Body of pancreas (tissue), 4 donors: Measurements from ENCODE around the gene WDPCP.

Source experiments
- CTCF ChIP-seq, 7 experiments: fragments of 450-650 bp in 4 of 7; fragments of 200-600 bp in 3 of 7; sonication (generic) in 3 of 7; IDR thresholded peaks; one replicate each; pipeline ENCODE4 v1.5.1; 2016 to 2019; ENCODE audit warnings: antibody characterized with exemption in 7 of 7
- POLR2A ChIP-seq, 3 donors: fragments of 450-650 bp; IDR thresholded peaks; one replicate each; pipeline ENCODE4 v1.6.1; 2016; ENCODE audit warnings: antibody characterized with exemption in 3 of 3, mild to moderate bottlenecking in 2 of 3

- TF ChIP-seq CTCF (IDR thresholded peaks at IDR 0.05) (no peak), POLR2A (IDR thresholded peaks at IDR 0.05) (no peak)
These were observed 11.7 kb downstream of the WDPCP start for GRCh38 chr2:63576546-63576945.
